Neural crest cell (in vitro differentiated cells): ENCODE data around the gene PIK3IP1. TPM values are rescaled to one million over a fixed set of nuclear protein-coding genes. Genes with fewer than 3 reads are reported as not detected.

Experiments
- DNase-seq: peaks from one replicate; pipeline ENCODE4 v3.0.0; 2021; ENCODE audit warnings: low read depth, mixed read lengths, low spot score
- H3K27ac Mint-ChIP-seq: one replicate; pipeline ENCODE4 v1.8.0; 2021; ENCODE audit warnings: mild to moderate bottlenecking, mixed read lengths; ENCODE audit not compliant: unreplicated experiment
- H3K27me3 Mint-ChIP-seq: 2 replicates; pipeline ENCODE4 v1.8.0; 2021; ENCODE audit warnings: low read depth, mild to moderate bottlenecking, mixed read lengths
- H3K36me3 Mint-ChIP-seq: 2 replicates; pipeline ENCODE4 v1.8.0; 2021; ENCODE audit warnings: low read depth, mild to moderate bottlenecking, mixed read lengths
- H3K4me1 Mint-ChIP-seq: 2 replicates; pipeline ENCODE4 v1.8.0; 2021; ENCODE audit warnings: mixed read lengths
- H3K4me3 Mint-ChIP-seq: one replicate; pipeline ENCODE4 v1.8.0; 2021; ENCODE audit warnings: mild to moderate bottlenecking, mixed read lengths
- H3K9me3 Mint-ChIP-seq: 2 replicates; pipeline ENCODE4 v1.8.0; 2021; ENCODE audit warnings: mixed read lengths
- CTCF ChIP-seq: fragments of 200-600 bp; sonication (generic); conservative IDR thresholded peaks from 2 replicates; pipeline ENCODE4 v1.5.0; 2021; ENCODE audit warnings: antibody characterized with exemption, mild to moderate bottlenecking
- long read RNA-seq: library from polyadenylated mRNA; unstranded; transcript quantifications from one replicate; pipeline ENCODE4 v2.0.0, GENCODE V29; 2020
- total RNA-seq: library from RNA; stranded (reverse); gene quantifications from 2 replicates; pipeline ENCODE4 v1.2.1, GENCODE V29; 2021

The PIK3IP1 gene
- total RNA-seq = 1.8 and 2.3 TPM in 2 replicates
- long read RNA-seq, transcript PIK3IP1-201 (6 exons, 2,467 nt) = major isoform, 5 of 6 reads
- long read RNA-seq, partial matches to known transcripts = 1 of 6 reads
- long read RNA-seq, other reads (novel, unspliced or antisense) = 0 of 6 reads

- H3K27ac Mint-ChIP-seq = no peak within 1 kb of the TSS
- H3K4me1 Mint-ChIP-seq = peaks cover 15% of the 10 kb centered on the region
- no peaks in the 10 kb centered on the region for H3K9me3 Mint-ChIP-seq
- no peaks in the 10 kb centered on the region for H3K36me3 Mint-ChIP-seq
- peaks cover 17% of the 10 kb centered on the region for H3K27me3 Mint-ChIP-seq
- peak; percentile 76 for DNase-seq
- H3K4me3 Mint-ChIP-seq = peak within 1 kb of the TSS; percentile 86
- peak; percentile 66 for TF ChIP-seq CTCF
Measured at GRCh38 chr22:31292236-31292989, at the start of gene PIK3IP1. TSS of gene PIK3IP1 (minus strand) at chr22:31292488. CDS start at chr22:31292344, 144 bp downstream.

GRCh38 chr22:31341386-31342088 is 49.2 kb upstream of the PIK3IP1 start:
- peak overlapping the region; percentile 99 for H3K27ac Mint-ChIP-seq
- peak overlapping the region; percentile 98 for H3K4me3 Mint-ChIP-seq

GRCh38 chr22:31340765-31341247 is 48.5 kb upstream of the PIK3IP1 start:
- Mint-ChIP-seq H3K27ac (peak overlapping the region; percentile 57), H3K4me3 (peak overlapping the region; percentile 98), H3K9me3 (no peaks in the 10 kb centered on the region)

More at GRCh38 chr22:31341386-31342088, 49.2 kb upstream of the PIK3IP1 start:
- H3K36me3 Mint-ChIP-seq = peaks cover 19% of the 10 kb centered on the region
- TF ChIP-seq CTCF = no peak
- DNase-seq = no peak
- H3K9me3 Mint-ChIP-seq = no peaks in the 10 kb centered on the region
- H3K27me3 Mint-ChIP-seq = peaks cover 5% of the 10 kb centered on the region
- peaks cover 64% of the 10 kb centered on the region for H3K4me1 Mint-ChIP-seq

GRCh38 chr22:31340360-31340759 is 48.1 kb upstream of the PIK3IP1 start:
- H3K27me3 Mint-ChIP-seq = peaks cover 5% of the 10 kb centered on the region
- H3K36me3 Mint-ChIP-seq = peaks cover 22% of the 10 kb centered on the region
- H3K4me1 Mint-ChIP-seq = peaks cover 64% of the 10 kb centered on the region
- H3K4me3 Mint-ChIP-seq = peak overlapping the region; percentile 98
- DNase-seq = no peak
- TF ChIP-seq CTCF = no peak
- H3K27ac Mint-ChIP-seq = peak overlapping the region; percentile 43
- no peaks in the 10 kb centered on the region for H3K9me3 Mint-ChIP-seq

More at GRCh38 chr22:31340765-31341247, 48.5 kb upstream of the PIK3IP1 start:
- H3K36me3 Mint-ChIP-seq = peaks cover 21% of the 10 kb centered on the region
- TF ChIP-seq CTCF = no peak
- peaks cover 5% of the 10 kb centered on the region for H3K27me3 Mint-ChIP-seq
- H3K4me1 Mint-ChIP-seq = peaks cover 64% of the 10 kb centered on the region
- no peak for DNase-seq

GRCh38 chr22:31339148-31339832 is 47.0 kb upstream of the PIK3IP1 start:
- Mint-ChIP-seq H3K4me1 (peaks cover 57% of the 10 kb centered on the region), H3K9me3 (no peaks in the 10 kb centered on the region), H3K27ac (peak overlapping the region; percentile 89), H3K36me3 (peaks cover 33% of the 10 kb centered on the region), H3K27me3 (peaks cover 5% of the 10 kb centered on the region), H3K4me3 (peak overlapping the region; percentile 98)
- DNase-seq = no peak
- TF ChIP-seq CTCF = no peak
